GM21786 (cell line): ENCODE results near the gene PLXNA4.

ENCODE experiments used
- ATAC-seq: cut with Tn5 transposase; IDR thresholded peaks from one replicate; pipeline ENCODE4 v1.9.1; 2021; ENCODE audit not compliant: unreplicated experiment

The PLXNA4 gene

GRCh38 chr7:132537456-132538145 lies 38.7 kb downstream of the PLXNA4 start:
- ATAC-seq = no peak

- ATAC-seq = no peak
Observed at GRCh38 chr7:132536654-132537395, 39.4 kb downstream of the PLXNA4 start.

GRCh38 chr7:132533916-132534315 lies 42.4 kb downstream of the PLXNA4 start:
- ATAC-seq = no peak

- ATAC-seq = no peak
Observed at GRCh38 chr7:132532281-132532680, 44.0 kb downstream of the PLXNA4 start.

GRCh38 chr7:132531562-132531961 lies 44.7 kb downstream of the PLXNA4 start:
- no peak for ATAC-seq

GRCh38 chr7:132528695-132529094 lies 47.6 kb downstream of the PLXNA4 start:
- ATAC-seq = no peak

- no peak for ATAC-seq
Observed at GRCh38 chr7:132527467-132528410, 48.5 kb downstream of the PLXNA4 start.

- ATAC-seq = no peak
Observed at GRCh38 chr7:132526111-132526740, 50.0 kb downstream of the PLXNA4 start.

- no peak for ATAC-seq
Observed at GRCh38 chr7:132521423-132521822, 54.8 kb downstream of the PLXNA4 start.

GRCh38 chr7:132520591-132521280 lies 55.5 kb downstream of the PLXNA4 start:
- no peak for ATAC-seq

- no peak for ATAC-seq
Observed at GRCh38 chr7:132519936-132520335, 56.3 kb downstream of the PLXNA4 start.

GRCh38 chr7:132518839-132519173 lies 57.5 kb downstream of the PLXNA4 start:
- ATAC-seq = no peak

GRCh38 chr7:132518102-132518838 lies 58.0 kb downstream of the PLXNA4 start:
- no peak for ATAC-seq

GRCh38 chr7:132516042-132516840 lies 60.0 kb downstream of the PLXNA4 start:
- ATAC-seq = no peak

GRCh38 chr7:132515181-132515580 lies 61.1 kb downstream of the PLXNA4 start:
- ATAC-seq = no peak

GRCh38 chr7:132514430-132514829 lies 61.8 kb downstream of the PLXNA4 start:
- ATAC-seq = no peak

GRCh38 chr7:132511921-132512320 lies 64.3 kb downstream of the PLXNA4 start:
- no peak for ATAC-seq

GRCh38 chr7:132511387-132511786 lies 64.9 kb downstream of the PLXNA4 start:
- ATAC-seq = no peak

GRCh38 chr7:132509643-132510042 lies 66.6 kb downstream of the PLXNA4 start:
- no peak for ATAC-seq
